Calu3 (cell line): ENCODE measurements around the gene PLK1. TPM values are rescaled to one million over a fixed set of nuclear protein-coding genes. Genes with fewer than 3 reads are reported as not detected.

ENCODE experiments used
- BruUV-seq: library from RNA; stranded (reverse); fragments of 400-500 nt; replicated peaks from 2 replicates; lab custom pipeline; 2021; lab: Mats Ljungman, UMichigan
- CTCF ChIA-PET: fragments of 300-600 bp; sonication (Branson Sonifier 250); formaldehyde crosslinking; loops from one replicate; lab custom pipeline; 2022; ENCODE audit warnings: antibody characterized with exemption; lab: Charles Lee
- DNase-seq: peaks from one replicate; pipeline ENCODE4 v3.0.0; 2022
- H3K27ac Mint-ChIP-seq: one replicate; pipeline ENCODE4 v1.8.0; 2022; ENCODE audit warnings: mixed read lengths; ENCODE audit not compliant: unreplicated experiment
- H3K27me3 Mint-ChIP-seq: one replicate; pipeline ENCODE4 v1.8.0; 2022; ENCODE audit warnings: mixed read lengths; ENCODE audit not compliant: unreplicated experiment
- H3K36me3 Mint-ChIP-seq: one replicate; pipeline ENCODE4 v1.8.0; 2022; ENCODE audit warnings: mild to moderate bottlenecking, moderate library complexity, mixed read lengths; ENCODE audit not compliant: insufficient read depth, unreplicated experiment
- H3K4me1 Mint-ChIP-seq: one replicate; pipeline ENCODE4 v1.8.0; 2022; ENCODE audit warnings: mild to moderate bottlenecking, low read depth, mixed read lengths; ENCODE audit not compliant: unreplicated experiment
- H3K4me3 Mint-ChIP-seq: one replicate; pipeline ENCODE4 v1.8.0; 2022; ENCODE audit warnings: mild to moderate bottlenecking, low read depth, moderate library complexity, mixed read lengths; ENCODE audit not compliant: unreplicated experiment
- H3K9me3 Mint-ChIP-seq: one replicate; pipeline ENCODE4 v1.8.0; 2022; ENCODE audit warnings: low read depth, mixed read lengths; ENCODE audit not compliant: unreplicated experiment
- intact Hi-C: fragments of 100-400 bp; cut with micrococcal nuclease; formaldehyde crosslinking; loops from one replicate; pipeline ENCODE4 v1.10.0; 2022; ENCODE audit not compliant: unreplicated experiment
- total RNA-seq: library from RNA; stranded (reverse); gene quantifications from 2 replicates; pipeline ENCODE4 v1.2.3, GENCODE V29; 2022
- TF ChIP-seq, protein P1 (sequence below): fragments of 200-600 bp; IDR thresholded peaks from one replicate; pipeline ENCODE4 v1.8.0; 2022; ENCODE audit warnings: antibody characterized with exemption; ENCODE audit not compliant: unreplicated experiment

The PLK1 gene
- total RNA-seq, 1 experiment from 2014 or later = 136 TPM

DNA sequence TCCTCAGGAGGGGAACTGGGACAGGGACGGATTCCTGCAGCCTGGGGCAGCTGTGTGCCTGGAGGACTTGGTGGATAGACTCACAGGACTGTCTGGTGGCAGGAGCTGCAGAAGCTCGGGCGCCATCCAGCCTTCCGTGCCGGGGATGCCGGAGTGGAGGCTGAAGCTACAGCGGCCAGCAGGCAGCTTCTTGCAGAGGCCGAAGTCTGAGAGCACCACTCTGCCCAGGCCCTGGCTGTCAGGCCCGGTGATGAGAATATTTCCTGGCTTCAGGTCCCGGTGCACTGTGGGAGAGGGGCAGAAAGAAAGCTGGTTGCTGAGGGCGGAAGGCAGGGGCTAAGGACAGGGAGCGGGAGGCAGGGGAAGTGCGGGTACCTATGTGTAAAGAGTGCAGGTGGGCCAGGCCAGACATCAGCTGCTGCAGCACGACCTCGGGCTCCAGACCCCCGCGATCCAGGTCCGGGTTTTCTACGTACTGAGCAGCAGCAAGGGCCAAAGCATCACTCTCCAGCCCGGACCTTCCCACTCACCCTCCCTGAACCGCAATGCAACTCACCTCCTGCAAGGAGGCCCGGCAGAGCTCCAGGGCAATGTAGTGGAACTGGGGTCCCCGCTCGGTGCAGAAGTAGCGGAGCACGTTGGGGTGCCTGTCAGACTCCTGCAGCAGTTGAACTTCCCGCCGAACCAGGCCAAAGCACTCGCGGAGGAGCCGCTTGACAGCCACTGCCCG lies 16.1 kb downstream of the PLK1 start:
- no TSS peak for BruUV-seq
- CTCF ChIA-PET = no interaction called here
- no peaks in the 10 kb centered on the region for H3K27me3 Mint-ChIP-seq
- H3K4me3 Mint-ChIP-seq = no peak overlapping the region
- peaks cover 12% of the 10 kb centered on the region for H3K4me1 Mint-ChIP-seq
- TF ChIP-seq, protein P1, sequence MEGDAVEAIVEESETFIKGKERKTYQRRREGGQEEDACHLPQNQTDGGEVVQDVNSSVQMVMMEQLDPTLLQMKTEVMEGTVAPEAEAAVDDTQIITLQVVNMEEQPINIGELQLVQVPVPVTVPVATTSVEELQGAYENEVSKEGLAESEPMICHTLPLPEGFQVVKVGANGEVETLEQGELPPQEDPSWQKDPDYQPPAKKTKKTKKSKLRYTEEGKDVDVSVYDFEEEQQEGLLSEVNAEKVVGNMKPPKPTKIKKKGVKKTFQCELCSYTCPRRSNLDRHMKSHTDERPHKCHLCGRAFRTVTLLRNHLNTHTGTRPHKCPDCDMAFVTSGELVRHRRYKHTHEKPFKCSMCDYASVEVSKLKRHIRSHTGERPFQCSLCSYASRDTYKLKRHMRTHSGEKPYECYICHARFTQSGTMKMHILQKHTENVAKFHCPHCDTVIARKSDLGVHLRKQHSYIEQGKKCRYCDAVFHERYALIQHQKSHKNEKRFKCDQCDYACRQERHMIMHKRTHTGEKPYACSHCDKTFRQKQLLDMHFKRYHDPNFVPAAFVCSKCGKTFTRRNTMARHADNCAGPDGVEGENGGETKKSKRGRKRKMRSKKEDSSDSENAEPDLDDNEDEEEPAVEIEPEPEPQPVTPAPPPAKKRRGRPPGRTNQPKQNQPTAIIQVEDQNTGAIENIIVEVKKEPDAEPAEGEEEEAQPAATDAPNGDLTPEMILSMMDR = no peak
- H3K27ac Mint-ChIP-seq = no peak overlapping the region
- no peaks in the 10 kb centered on the region for H3K9me3 Mint-ChIP-seq
- DNase-seq = no peak
- intact Hi-C loops = no loop called here
- H3K36me3 Mint-ChIP-seq = peaks cover 28% of the 10 kb centered on the region

- no peaks in the 10 kb centered on the region for H3K27me3 Mint-ChIP-seq
- H3K27ac Mint-ChIP-seq = no peak overlapping the region
- no peak overlapping the region for H3K4me3 Mint-ChIP-seq
- TF ChIP-seq, protein P1 = no peak
- intact Hi-C loops = no loop called here
- H3K9me3 Mint-ChIP-seq = no peaks in the 10 kb centered on the region
- peaks cover 28% of the 10 kb centered on the region for H3K36me3 Mint-ChIP-seq
- BruUV-seq = no TSS peak
- DNase-seq = no peak
- H3K4me1 Mint-ChIP-seq = peaks cover 12% of the 10 kb centered on the region
- CTCF ChIA-PET = no interaction called here
Measured at GRCh38 chr16:23695756-23696155, 17.1 kb downstream of the PLK1 start.

DNA sequence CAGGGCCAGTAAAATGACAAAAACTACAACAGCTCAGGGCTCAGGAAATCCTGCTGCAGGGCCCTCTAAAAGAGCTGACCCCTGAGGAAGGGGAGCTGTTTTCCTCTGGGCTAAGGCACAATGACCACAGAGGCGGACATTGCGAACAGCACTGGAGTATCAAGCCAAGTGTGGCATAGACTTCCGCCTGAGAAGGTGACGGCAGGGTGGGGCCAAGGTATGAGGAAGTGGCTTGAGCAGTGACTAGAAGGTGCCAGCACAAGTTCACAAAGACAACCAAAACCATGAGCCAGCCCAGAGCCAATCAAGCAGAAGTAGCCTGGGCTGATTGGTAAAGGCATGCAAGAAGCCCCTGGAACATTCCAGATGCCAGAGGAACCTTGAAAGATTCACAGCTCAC lies 20.4 kb downstream of the PLK1 start:
- peak overlapping the region; percentile 86 for H3K27ac Mint-ChIP-seq
- no peaks in the 10 kb centered on the region for H3K27me3 Mint-ChIP-seq
- intact Hi-C loops = no loop called here
- peak; percentile 90 for DNase-seq
- CTCF ChIA-PET = interaction anchor here (2.3 kb wide), 1 partner anchor 21 kb away, joined by 7 read pairs; the partner anchor contains the start of gene PLK1
- H3K4me3 Mint-ChIP-seq = no peak overlapping the region
- H3K36me3 Mint-ChIP-seq = peaks cover 10% of the 10 kb centered on the region
- H3K4me1 Mint-ChIP-seq = peaks cover 21% of the 10 kb centered on the region
- TF ChIP-seq, protein P1 = no peak
- H3K9me3 Mint-ChIP-seq = peaks cover 7% of the 10 kb centered on the region
- no TSS peak for BruUV-seq

DNA sequence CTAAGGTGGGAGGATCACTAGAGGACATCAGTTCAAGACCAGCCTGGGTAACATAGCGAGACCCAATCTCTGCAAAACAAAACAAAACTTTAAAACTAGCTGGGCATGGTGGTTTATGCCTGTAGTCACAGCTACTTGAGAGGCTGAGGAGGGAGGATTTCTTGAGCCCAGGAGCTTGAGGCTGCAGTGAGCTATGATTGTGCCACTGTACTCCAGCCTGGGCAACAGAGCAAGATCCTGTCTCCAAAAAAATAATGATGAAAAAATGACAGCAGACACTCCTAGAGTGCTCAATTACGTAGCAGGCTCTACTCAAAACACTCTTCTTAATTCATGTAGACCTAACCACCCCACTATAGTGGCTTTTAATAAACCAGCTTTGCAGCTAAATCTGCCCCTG lies 21.4 kb downstream of the PLK1 start:
- CTCF ChIA-PET = no interaction called here
- H3K4me3 Mint-ChIP-seq = no peak overlapping the region
- TF ChIP-seq, protein P1 = no peak
- peaks cover 7% of the 10 kb centered on the region for H3K9me3 Mint-ChIP-seq
- no peak for DNase-seq
- peaks cover 21% of the 10 kb centered on the region for H3K4me1 Mint-ChIP-seq
- no peaks in the 10 kb centered on the region for H3K27me3 Mint-ChIP-seq
- H3K36me3 Mint-ChIP-seq = peaks cover 2% of the 10 kb centered on the region
- intact Hi-C loops = no loop called here
- no TSS peak for BruUV-seq
- H3K27ac Mint-ChIP-seq = peak overlapping the region; percentile 13
